Measurements from ENCODE around the gene CACNA1B.

Gene CACNA1B

GRCh38 chr9:138073808-138074207, 196.2 kb downstream of the CACNA1B start:
- CTCF ChIA-PET: no interaction called here
- no peak for TF ChIP-seq HDGF (IDR thresholded peaks at IDR 0.05; ENCODE audit: borderline replicate concordance)
- TF ChIP-seq CTBP1 (IDR thresholded peaks at IDR 0.05; ENCODE audit: borderline replicate concordance): no peak
- TF ChIP-seq FOXM1 (IDR thresholded peaks at IDR 0.05; ENCODE audit: borderline replicate concordance): no peak
- no peak for TF ChIP-seq NFRKB (IDR thresholded peaks at IDR 0.05)
- TF ChIP-seq SUZ12 (IDR thresholded peaks at IDR 0.05): no peak
- no peak for TF ChIP-seq TARDBP (IDR thresholded peaks at IDR 0.05)
- TF ChIP-seq FOXA1 (IDR thresholded peaks at IDR 0.05): no peak
- no peak for TF ChIP-seq ZNF384 (IDR thresholded peaks at IDR 0.05)
- no peak for TF ChIP-seq FOXK2 (IDR thresholded peaks at IDR 0.05)
- TF ChIP-seq L3MBTL2 (conservative IDR thresholded peaks at IDR 0.05): no peak
- TF ChIP-seq ELF4 (IDR thresholded peaks at IDR 0.05): no peak
- TF ChIP-seq SP1 (IDR thresholded peaks at IDR 0.05): no peak
- no peak for TF ChIP-seq ARNT (IDR thresholded peaks at IDR 0.05)
- no peak for TF ChIP-seq BHLHE40 (IDR thresholded peaks at IDR 0.05; ENCODE audit: borderline replicate concordance)
- TF ChIP-seq PKNOX1 (IDR thresholded peaks at IDR 0.05): no peak
- no peak for TF ChIP-seq LEF1 (IDR thresholded peaks at IDR 0.05; ENCODE audit: borderline replicate concordance)
- POLR2A ChIA-PET: no interaction called here
- no peak for DNase-seq (ENCODE audit: extremely low spot score)

- ChIA-PET POLR2A (no interaction called here), CTCF (no interaction called here)
- TF ChIP-seq L3MBTL2 (conservative IDR thresholded peaks at IDR 0.05): no peak
- no peak for DNase-seq (ENCODE audit: extremely low spot score)
Measured at GRCh38 chr9:138074516-138074915, 196.9 kb downstream of the CACNA1B start.

GRCh38 chr9:138075496-138075895, 197.9 kb downstream of the CACNA1B start:
- DNase-seq (ENCODE audit: extremely low spot score): no peak
- no peak for TF ChIP-seq ELF4 (IDR thresholded peaks at IDR 0.05)
- no peak for TF ChIP-seq SP1 (IDR thresholded peaks at IDR 0.05)
- no peak for TF ChIP-seq SUZ12 (IDR thresholded peaks at IDR 0.05)
- TF ChIP-seq FOXA1 (IDR thresholded peaks at IDR 0.05): no peak
- TF ChIP-seq BHLHE40 (IDR thresholded peaks at IDR 0.05; ENCODE audit: borderline replicate concordance): no peak
- TF ChIP-seq L3MBTL2 (conservative IDR thresholded peaks at IDR 0.05): no peak
- no peak for TF ChIP-seq CTBP1 (IDR thresholded peaks at IDR 0.05; ENCODE audit: borderline replicate concordance)
- TF ChIP-seq ARNT (IDR thresholded peaks at IDR 0.05): no peak
- TF ChIP-seq FOXM1 (IDR thresholded peaks at IDR 0.05; ENCODE audit: borderline replicate concordance): no peak
- no peak for TF ChIP-seq HDGF (IDR thresholded peaks at IDR 0.05; ENCODE audit: borderline replicate concordance)
- TF ChIP-seq NFRKB (IDR thresholded peaks at IDR 0.05): no peak
- TF ChIP-seq PKNOX1 (IDR thresholded peaks at IDR 0.05): no peak
- TF ChIP-seq TARDBP (IDR thresholded peaks at IDR 0.05): no peak
- no peak for TF ChIP-seq LEF1 (IDR thresholded peaks at IDR 0.05; ENCODE audit: borderline replicate concordance)
- no peak for TF ChIP-seq FOXK2 (IDR thresholded peaks at IDR 0.05)
- TF ChIP-seq ZNF384 (IDR thresholded peaks at IDR 0.05): no peak
- CTCF ChIA-PET: no interaction called here
- POLR2A ChIA-PET: no interaction called here

- no peak for DNase-seq (ENCODE audit: extremely low spot score)
- TF ChIP-seq NFRKB (IDR thresholded peaks at IDR 0.05) (no peak), ELF4 (IDR thresholded peaks at IDR 0.05) (no peak), TARDBP (IDR thresholded peaks at IDR 0.05) (no peak), FOXA1 (IDR thresholded peaks at IDR 0.05) (no peak), ARNT (IDR thresholded peaks at IDR 0.05) (no peak), PKNOX1 (IDR thresholded peaks at IDR 0.05) (no peak), HDGF (IDR thresholded peaks at IDR 0.05; ENCODE audit: borderline replicate concordance) (no peak), LEF1 (IDR thresholded peaks at IDR 0.05; ENCODE audit: borderline replicate concordance) (no peak), BHLHE40 (IDR thresholded peaks at IDR 0.05; ENCODE audit: borderline replicate concordance) (no peak), SUZ12 (IDR thresholded peaks at IDR 0.05) (no peak), SP1 (IDR thresholded peaks at IDR 0.05) (no peak), CTBP1 (IDR thresholded peaks at IDR 0.05; ENCODE audit: borderline replicate concordance) (no peak)
- POLR2A ChIA-PET: no interaction called here
- CTCF ChIA-PET: no interaction called here
Measured at GRCh38 chr9:138075961-138076649, 198.5 kb downstream of the CACNA1B start.

- DNase-seq (ENCODE audit: extremely low spot score): no peak
- CTCF ChIA-PET: no interaction called here
- no peak for TF ChIP-seq TARDBP (IDR thresholded peaks at IDR 0.05)
- TF ChIP-seq SUZ12 (IDR thresholded peaks at IDR 0.05): no peak
- no peak for TF ChIP-seq PKNOX1 (IDR thresholded peaks at IDR 0.05)
- no peak for TF ChIP-seq SP1 (IDR thresholded peaks at IDR 0.05)
- POLR2A ChIA-PET: no interaction called here
Measured at GRCh38 chr9:138076650-138077009, 199.0 kb downstream of the CACNA1B start.

- CTCF ChIA-PET: interaction anchor here (0.6 kb wide), 1 partner anchor 375 kb away, joined by 3 read pairs; no protein-coding TSS in a partner anchor
Measured at GRCh38 chr9:138077126-138077525, 199.5 kb downstream of the CACNA1B start.

More at GRCh38 chr9:138077126-138077525, 199.5 kb downstream of the CACNA1B start:
- POLR2A ChIA-PET: no interaction called here
- DNase-seq (ENCODE audit: extremely low spot score): no peak
- no peak for TF ChIP-seq CTBP1 (IDR thresholded peaks at IDR 0.05; ENCODE audit: borderline replicate concordance)
- no peak for TF ChIP-seq FOXK2 (IDR thresholded peaks at IDR 0.05)
- TF ChIP-seq ARNT (IDR thresholded peaks at IDR 0.05): no peak
- no peak for TF ChIP-seq SP1 (IDR thresholded peaks at IDR 0.05)
- TF ChIP-seq BHLHE40 (IDR thresholded peaks at IDR 0.05; ENCODE audit: borderline replicate concordance): no peak
- TF ChIP-seq NFRKB (IDR thresholded peaks at IDR 0.05): no peak
- TF ChIP-seq ELF4 (IDR thresholded peaks at IDR 0.05): no peak
- TF ChIP-seq HDGF (IDR thresholded peaks at IDR 0.05; ENCODE audit: borderline replicate concordance): no peak
- TF ChIP-seq LEF1 (IDR thresholded peaks at IDR 0.05; ENCODE audit: borderline replicate concordance): no peak
- no peak for TF ChIP-seq TARDBP (IDR thresholded peaks at IDR 0.05)
- no peak for TF ChIP-seq SUZ12 (IDR thresholded peaks at IDR 0.05)
- TF ChIP-seq ZNF384 (IDR thresholded peaks at IDR 0.05): no peak
- TF ChIP-seq L3MBTL2 (conservative IDR thresholded peaks at IDR 0.05): no peak
- TF ChIP-seq PKNOX1 (IDR thresholded peaks at IDR 0.05): no peak
- no peak for TF ChIP-seq FOXM1 (IDR thresholded peaks at IDR 0.05; ENCODE audit: borderline replicate concordance)
- no peak for TF ChIP-seq FOXA1 (IDR thresholded peaks at IDR 0.05)

Data from HEK293T (cell line).